Activated CD8-positive, alpha-beta memory T cell treated with anti-CD3 and anti-CD28 coated beads, Interleukin-2, amount 50 U/mL, for 1 hour (primary cell): ENCODE data around the gene AVL9.
A peak's percentile ranks its signal among the peaks of the same experiment; 100 is the strongest.
"Not testable (repeated sequence)": the region's sequence is repeated elsewhere in the genome, so short reads cannot be mapped to it uniquely, and the experiment has no call there.

Source experiments
- DNase-seq: peaks from one replicate; pipeline ENCODE4 v3.0.0-alpha.2; 2020; ENCODE audit errors: extremely low read depth

Gene AVL9

GRCh38 chr7:32495298-32496051 is at the start of gene AVL9:
Gene AVL9 (plus strand): TSS chr7:32495489. CDS start chr7:32495710, 221 bp downstream.
- DNase-seq = peak; percentile 94

GRCh38 chr7:32447218-32447617 is 48.1 kb upstream of the AVL9 start:
- no peak for DNase-seq

GRCh38 chr7:32453341-32454011 is 41.8 kb upstream of the AVL9 start:
- no peak for DNase-seq

- no peak for DNase-seq
Observed at GRCh38 chr7:32458025-32458424, 37.3 kb upstream of the AVL9 start.

GRCh38 chr7:32459788-32460187 is 35.5 kb upstream of the AVL9 start:
- DNase-seq = no peak

GRCh38 chr7:32461484-32461883 is 33.8 kb upstream of the AVL9 start:
- no peak for DNase-seq

- DNase-seq = no peak
Observed at GRCh38 chr7:32462451-32462850, 32.8 kb upstream of the AVL9 start.

- no peak for DNase-seq
Observed at GRCh38 chr7:32462977-32463376, 32.3 kb upstream of the AVL9 start.

- not testable (repeated sequence) for DNase-seq
Observed at GRCh38 chr7:32464641-32465416, 30.5 kb upstream of the AVL9 start.

- DNase-seq = not testable (repeated sequence)
Observed at GRCh38 chr7:32470004-32470403, 25.3 kb upstream of the AVL9 start.

GRCh38 chr7:32470871-32471270 is 24.4 kb upstream of the AVL9 start:
- no peak for DNase-seq

- DNase-seq = no peak
Observed at GRCh38 chr7:32472015-32472414, 23.3 kb upstream of the AVL9 start.

- no peak for DNase-seq
Observed at GRCh38 chr7:32474008-32474407, 21.3 kb upstream of the AVL9 start.

- no peak for DNase-seq
Observed at GRCh38 chr7:32476816-32477648, 18.3 kb upstream of the AVL9 start.

- no peak for DNase-seq
Observed at GRCh38 chr7:32477649-32477980, 17.7 kb upstream of the AVL9 start.

GRCh38 chr7:32479574-32480200 is 15.6 kb upstream of the AVL9 start:
- DNase-seq = no peak

- DNase-seq = no peak
Observed at GRCh38 chr7:32481176-32481575, 14.1 kb upstream of the AVL9 start.

- no peak for DNase-seq
Observed at GRCh38 chr7:32481921-32482320, 13.4 kb upstream of the AVL9 start.

GRCh38 chr7:32489788-32490126 is 5.5 kb upstream of the AVL9 start:
- DNase-seq = no peak

GRCh38 chr7:32490127-32490796 is 5.0 kb upstream of the AVL9 start, which contains the start of gene LSM5:
Gene LSM5 (minus strand): TSS chr7:32490380. CDS start chr7:32490365, 15 bp downstream.
- peak; percentile 77 for DNase-seq

- no peak for DNase-seq
Observed at GRCh38 chr7:32494946-32495297, 367 bp upstream of the AVL9 start.
